ENCODE data around the gene PCDHB5. TPM values are rescaled to one million over a fixed set of nuclear protein-coding genes. Genes with fewer than 3 reads are reported as not detected.
A peak's percentile ranks its signal among the peaks of the same experiment; 100 is the strongest.

The PCDHB5 gene
- total and polyA plus RNA-seq, 2 of the 13 experiments (the other 11 are each of a cell fraction or from before 2014, with no cell fraction given): 0.07 to 0.08 TPM

DNA sequence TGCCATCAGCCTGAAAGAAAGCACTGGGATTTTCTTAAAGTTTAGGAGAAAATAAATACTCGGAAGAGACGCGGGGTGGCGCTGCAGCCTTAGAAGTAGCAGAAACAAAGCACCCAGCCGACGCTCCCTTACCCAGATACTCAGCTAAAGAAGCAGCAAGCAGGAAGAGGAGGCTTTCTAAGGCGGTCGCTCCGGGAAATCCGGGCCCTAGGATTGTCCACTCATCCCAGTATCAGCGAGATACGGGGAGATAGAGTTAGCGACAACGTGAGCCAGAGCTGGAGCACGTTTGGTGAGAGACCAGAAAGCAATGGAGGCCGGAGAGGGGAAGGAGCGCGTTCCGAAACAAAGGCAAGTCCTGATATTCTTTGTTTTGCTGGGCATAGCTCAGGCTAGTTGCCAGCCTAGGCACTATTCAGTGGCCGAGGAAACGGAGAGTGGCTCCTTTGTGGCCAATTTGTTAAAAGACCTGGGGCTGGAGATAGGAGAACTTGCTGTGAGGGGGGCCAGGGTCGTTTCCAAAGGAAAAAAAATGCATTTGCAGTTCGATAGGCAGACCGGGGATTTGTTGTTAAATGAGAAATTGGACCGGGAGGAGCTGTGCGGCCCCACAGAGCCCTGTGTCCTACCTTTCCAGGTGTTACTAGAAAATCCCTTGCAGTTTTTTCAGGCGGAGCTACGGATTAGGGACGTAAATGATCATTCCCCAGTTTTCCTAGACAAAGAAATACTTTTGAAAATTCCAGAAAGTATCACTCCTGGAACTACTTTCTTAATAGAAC is 40.3 kb upstream of the PCDHB5 start, which contains the start of gene PCDHB2 (continued):
- TF ChIP-seq SMARCE1 (IDR thresholded peaks at IDR 0.05; ENCODE audit: borderline replicate concordance): no peak
- peak; percentile 44; the same call in 1 of the 2 replicates for TF ChIP-seq KMT2B (CRISPR knock-in tag; IDR thresholded peaks at IDR 0.05)
- no peak for TF ChIP-seq ZNF83 (CRISPR knock-in tag; IDR thresholded peaks at IDR 0.05; ENCODE audit: borderline replicate concordance)
- TF ChIP-seq, protein P1, sequence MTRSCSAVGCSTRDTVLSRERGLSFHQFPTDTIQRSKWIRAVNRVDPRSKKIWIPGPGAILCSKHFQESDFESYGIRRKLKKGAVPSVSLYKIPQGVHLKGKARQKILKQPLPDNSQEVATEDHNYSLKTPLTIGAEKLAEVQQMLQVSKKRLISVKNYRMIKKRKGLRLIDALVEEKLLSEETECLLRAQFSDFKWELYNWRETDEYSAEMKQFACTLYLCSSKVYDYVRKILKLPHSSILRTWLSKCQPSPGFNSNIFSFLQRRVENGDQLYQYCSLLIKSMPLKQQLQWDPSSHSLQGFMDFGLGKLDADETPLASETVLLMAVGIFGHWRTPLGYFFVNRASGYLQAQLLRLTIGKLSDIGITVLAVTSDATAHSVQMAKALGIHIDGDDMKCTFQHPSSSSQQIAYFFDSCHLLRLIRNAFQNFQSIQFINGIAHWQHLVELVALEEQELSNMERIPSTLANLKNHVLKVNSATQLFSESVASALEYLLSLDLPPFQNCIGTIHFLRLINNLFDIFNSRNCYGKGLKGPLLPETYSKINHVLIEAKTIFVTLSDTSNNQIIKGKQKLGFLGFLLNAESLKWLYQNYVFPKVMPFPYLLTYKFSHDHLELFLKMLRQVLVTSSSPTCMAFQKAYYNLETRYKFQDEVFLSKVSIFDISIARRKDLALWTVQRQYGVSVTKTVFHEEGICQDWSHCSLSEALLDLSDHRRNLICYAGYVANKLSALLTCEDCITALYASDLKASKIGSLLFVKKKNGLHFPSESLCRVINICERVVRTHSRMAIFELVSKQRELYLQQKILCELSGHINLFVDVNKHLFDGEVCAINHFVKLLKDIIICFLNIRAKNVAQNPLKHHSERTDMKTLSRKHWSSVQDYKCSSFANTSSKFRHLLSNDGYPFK (CRISPR knock-in tag; IDR thresholded peaks at IDR 0.05; ENCODE audit: borderline replicate concordance): peak; percentile 22; the same call in 1 of the 2 replicates
- peak; percentile 26; the same call in 1 of the 2 replicates for TF ChIP-seq FOXK1 (CRISPR knock-in tag; IDR thresholded peaks at IDR 0.05; ENCODE audit: borderline replicate concordance, low read depth)
- 0 out of 2 replicates have a peak, but pooled peaks have one; percentile 61 for TF ChIP-seq RORA (CRISPR knock-in tag; IDR thresholded peaks at IDR 0.05)
- TF ChIP-seq, protein P2, sequence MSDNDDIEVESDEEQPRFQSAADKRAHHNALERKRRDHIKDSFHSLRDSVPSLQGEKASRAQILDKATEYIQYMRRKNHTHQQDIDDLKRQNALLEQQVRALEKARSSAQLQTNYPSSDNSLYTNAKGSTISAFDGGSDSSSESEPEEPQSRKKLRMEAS (IDR thresholded peaks at IDR 0.05): 0 out of 2 replicates have a peak, but pooled peaks have one; percentile 20
- no peak for TF ChIP-seq MTF2 (CRISPR knock-in tag; IDR thresholded peaks at IDR 0.05; ENCODE audit: borderline replicate concordance)
- TF ChIP-seq, protein P3, sequence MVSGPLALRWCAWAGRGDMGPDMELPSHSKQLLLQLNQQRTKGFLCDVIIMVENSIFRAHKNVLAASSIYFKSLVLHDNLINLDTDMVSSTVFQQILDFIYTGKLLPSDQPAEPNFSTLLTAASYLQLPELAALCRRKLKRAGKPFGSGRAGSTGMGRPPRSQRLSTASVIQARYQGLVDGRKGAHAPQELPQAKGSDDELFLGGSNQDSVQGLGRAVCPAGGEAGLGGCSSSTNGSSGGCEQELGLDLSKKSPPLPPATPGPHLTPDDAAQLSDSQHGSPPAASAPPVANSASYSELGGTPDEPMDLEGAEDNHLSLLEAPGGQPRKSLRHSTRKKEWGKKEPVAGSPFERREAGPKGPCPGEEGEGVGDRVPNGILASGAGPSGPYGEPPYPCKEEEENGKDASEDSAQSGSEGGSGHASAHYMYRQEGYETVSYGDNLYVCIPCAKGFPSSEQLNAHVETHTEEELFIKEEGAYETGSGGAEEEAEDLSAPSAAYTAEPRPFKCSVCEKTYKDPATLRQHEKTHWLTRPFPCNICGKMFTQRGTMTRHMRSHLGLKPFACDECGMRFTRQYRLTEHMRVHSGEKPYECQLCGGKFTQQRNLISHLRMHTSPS (CRISPR knock-in tag; IDR thresholded peaks at IDR 0.05; ENCODE audit: low read depth): 0 out of 2 replicates have a peak, but pooled peaks have one; percentile 28
- TF ChIP-seq KAT8 (CRISPR knock-in tag; IDR thresholded peaks at IDR 0.05): peak; percentile 78
- peak; percentile 63; the same call in 1 of the 2 replicates for TF ChIP-seq AHR (CRISPR knock-in tag; IDR thresholded peaks at IDR 0.05)
- no peak for TF ChIP-seq ZNF549 (CRISPR knock-in tag; IDR thresholded peaks at IDR 0.05)
- TF ChIP-seq SALL2 (CRISPR knock-in tag; IDR thresholded peaks at IDR 0.05): peak; percentile 39; the same call in 1 of the 2 replicates
- 0 out of 2 replicates have a peak, but pooled peaks have one; percentile 11 for TF ChIP-seq THRA (CRISPR knock-in tag; IDR thresholded peaks at IDR 0.05; ENCODE audit: borderline replicate concordance)
- TF ChIP-seq NR2F6 (IDR thresholded peaks at IDR 0.05): no peak
- no peak for TF ChIP-seq NR2F6 (CRISPR knock-in tag; IDR thresholded peaks at IDR 0.05)
- no peak for TF ChIP-seq MYC (CRISPR knock-in tag; IDR thresholded peaks at IDR 0.05; ENCODE audit: borderline replicate concordance)
- TF ChIP-seq ZNF891 (CRISPR knock-in tag; IDR thresholded peaks at IDR 0.05): 0 out of 2 replicates have a peak, but pooled peaks have one; percentile 37
- peak; percentile 29 for TF ChIP-seq ZNF883 (CRISPR knock-in tag; IDR thresholded peaks at IDR 0.05; ENCODE audit: not compliant biosample characterization)
- no peak for TF ChIP-seq NONO (IDR thresholded peaks at IDR 0.05)
- 0 out of 2 replicates have a peak, but pooled peaks have one; percentile 23 for TF ChIP-seq NONO (CRISPR knock-in tag; conservative IDR thresholded peaks at IDR 0.05)
- 0 out of 2 replicates have a peak, but pooled peaks have one; percentile 20 for TF ChIP-seq NCOA2 (CRISPR knock-in tag; IDR thresholded peaks at IDR 0.05)
- no peak for TF ChIP-seq ZNF576 (CRISPR knock-in tag; IDR thresholded peaks at IDR 0.05)
- TF ChIP-seq POLR2A (IDR thresholded peaks at IDR 0.05; ENCODE audit: insufficient read depth in 1 of 2, low read depth in 2 of 2, low read length in 2 of 2): peak; percentile 59 to 69
